HG03097 (cell line): Measurements from ENCODE around the gene IFNW1.
"Not testable (repeated sequence)": the region's sequence is repeated elsewhere in the genome, so short reads cannot be mapped to it uniquely, and the experiment has no call there.

Experiments
- ATAC-seq: cut with Tn5 transposase; IDR thresholded peaks from one replicate; pipeline ENCODE4 v1.9.1; 2021; ENCODE audit not compliant: unreplicated experiment, low FRiP score

IFNW1 gene

DNA sequence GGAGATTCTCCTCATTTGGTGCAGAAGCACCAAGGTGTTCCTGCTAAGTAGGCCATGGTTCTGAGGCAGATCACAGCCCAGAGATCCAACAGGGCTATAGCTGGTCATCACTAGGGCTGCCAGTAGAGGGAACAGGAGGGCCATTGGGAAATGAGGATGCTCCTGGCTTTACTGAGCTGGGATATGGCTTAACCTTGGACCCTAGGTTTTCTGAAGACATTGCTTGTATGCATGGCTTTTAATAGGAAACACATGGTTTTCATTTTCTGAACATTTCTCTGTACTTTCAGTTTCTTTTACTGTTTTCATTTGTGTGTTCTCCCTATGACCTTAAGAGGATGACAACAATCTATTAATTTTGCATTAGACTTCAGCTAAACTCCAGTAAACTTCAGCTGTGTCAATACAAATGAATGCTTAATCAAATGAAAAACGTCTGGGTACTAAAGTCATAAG is at the start of gene IFNW1:
Gene IFNW1, minus strand, starts transcription at position 406 of the 456 bp plus-strand sequence. Its CDS starts 262 bp downstream, at position 144.
- ATAC-seq = no peak

DNA sequence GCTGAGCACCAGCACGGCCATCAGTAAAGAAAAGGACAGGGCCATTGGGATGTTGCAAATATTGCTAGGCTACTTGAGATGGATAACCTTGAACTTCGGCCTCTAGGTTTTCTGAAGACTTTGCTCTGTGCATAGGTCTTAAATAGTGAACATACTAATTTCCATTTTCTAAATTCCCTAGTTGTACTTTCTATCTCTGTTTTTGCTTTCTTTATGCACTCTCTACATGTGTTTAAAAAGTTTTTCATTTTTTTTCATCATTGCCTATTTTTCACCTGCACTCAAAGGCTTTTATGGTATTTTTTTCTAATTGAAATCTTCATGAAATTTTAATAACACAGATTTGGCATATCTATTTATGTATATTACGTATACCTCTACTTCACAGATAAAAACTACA is 45.9 kb upstream of the IFNW1 start, which contains the start of gene IFNA4:
Gene IFNA4, minus strand, starts transcription at position 101 of the 400 bp plus-strand sequence. Its CDS starts 56 bp downstream, at position 45.
- not testable (repeated sequence) for ATAC-seq

- peak; percentile 88 for ATAC-seq
Observed at GRCh38 chr9:21182810-21183736, 41.4 kb upstream of the IFNW1 start.

DNA sequence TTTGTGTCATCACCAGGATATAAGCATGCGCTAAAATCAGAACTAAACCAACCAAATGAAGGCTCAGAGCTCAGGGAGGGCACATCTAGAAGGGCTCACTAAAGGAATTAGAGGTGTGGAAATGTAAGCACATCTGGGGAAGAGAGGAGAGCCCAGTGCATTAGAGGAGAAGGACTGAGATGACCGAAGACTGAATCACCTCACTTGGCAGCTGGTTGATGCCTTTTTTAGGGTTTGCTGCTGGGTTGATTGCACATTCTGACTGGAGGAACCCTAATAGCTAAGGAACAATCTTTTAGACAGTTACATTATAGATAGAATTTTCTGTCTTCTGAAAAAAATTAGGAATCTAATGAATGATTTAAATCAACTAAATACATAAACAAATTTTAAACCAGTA is 33.0 kb upstream of the IFNW1 start:
- no peak for ATAC-seq

GRCh38 chr9:21172156-21172555 is 30.5 kb upstream of the IFNW1 start:
- ATAC-seq = no peak

GRCh38 chr9:21171351-21171750 is 29.7 kb upstream of the IFNW1 start:
- no peak for ATAC-seq

- ATAC-seq = not testable (repeated sequence)
Observed at GRCh38 chr9:21166560-21166959, 24.9 kb upstream of the IFNW1 start, which contains the start of gene IFNA21. Gene IFNA21, minus strand, starts transcription at chr9:21166660. Its CDS starts 48 bp downstream, at chr9:21166612.

- no peak for ATAC-seq
Observed at GRCh38 chr9:21165516-21165915, 23.9 kb upstream of the IFNW1 start.

GRCh38 chr9:21160178-21160577 is 18.5 kb upstream of the IFNW1 start:
- ATAC-seq = peak; percentile 89

DNA sequence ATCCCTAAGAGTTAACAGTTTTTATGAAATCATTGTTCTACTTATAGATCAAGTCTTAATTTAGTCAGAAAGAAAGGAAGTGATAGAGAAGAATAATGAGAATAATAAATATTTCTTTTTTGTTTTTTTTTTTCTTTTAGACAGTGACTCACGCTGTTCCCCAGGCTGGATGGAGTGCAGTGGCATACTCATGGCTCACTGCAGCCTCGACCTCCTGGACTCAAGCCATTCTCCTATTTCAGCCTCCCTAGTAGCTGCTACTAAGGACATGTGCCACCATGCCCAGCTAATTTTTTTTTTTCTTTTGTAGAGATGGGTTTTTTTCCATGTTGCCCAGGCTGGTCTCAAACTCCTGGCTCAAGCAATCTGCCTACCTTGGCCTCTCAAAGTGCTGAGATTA is 13.9 kb upstream of the IFNW1 start:
- no peak for ATAC-seq

DNA sequence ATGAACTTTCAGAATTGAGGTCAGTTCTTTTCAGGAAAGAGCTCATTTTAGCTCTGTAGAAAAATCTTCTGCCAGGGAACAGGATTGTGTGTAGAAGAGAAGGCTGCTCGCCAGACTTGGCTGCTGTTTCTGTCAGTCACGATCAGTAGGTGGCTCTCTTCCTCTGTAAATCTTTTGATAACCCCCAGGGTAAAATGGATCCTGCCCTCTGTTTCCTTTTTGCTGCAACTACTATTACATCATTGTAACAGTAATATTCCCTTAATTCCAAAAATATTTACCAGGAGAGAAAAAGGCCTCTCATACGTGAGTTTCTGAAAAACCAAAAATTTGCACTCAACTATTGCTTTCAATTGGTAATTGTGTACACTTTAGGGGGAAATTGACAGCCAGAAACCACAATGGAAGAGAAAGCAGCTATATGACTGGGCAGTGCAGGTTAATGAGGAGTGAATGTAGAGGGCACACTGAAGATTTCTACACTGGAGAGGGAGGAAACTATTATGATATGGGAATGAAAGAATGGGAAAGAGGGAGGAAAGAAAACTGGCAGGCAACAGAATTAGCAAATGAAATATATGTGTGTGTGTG is 12.5 kb upstream of the IFNW1 start:
- peak; percentile 79 for ATAC-seq

GRCh38 chr9:21153336-21154017 is 11.8 kb upstream of the IFNW1 start:
- peak; percentile 24 for ATAC-seq

- ATAC-seq = peak; percentile 74
Observed at GRCh38 chr9:21144603-21145002, 3.0 kb upstream of the IFNW1 start.

DNA sequence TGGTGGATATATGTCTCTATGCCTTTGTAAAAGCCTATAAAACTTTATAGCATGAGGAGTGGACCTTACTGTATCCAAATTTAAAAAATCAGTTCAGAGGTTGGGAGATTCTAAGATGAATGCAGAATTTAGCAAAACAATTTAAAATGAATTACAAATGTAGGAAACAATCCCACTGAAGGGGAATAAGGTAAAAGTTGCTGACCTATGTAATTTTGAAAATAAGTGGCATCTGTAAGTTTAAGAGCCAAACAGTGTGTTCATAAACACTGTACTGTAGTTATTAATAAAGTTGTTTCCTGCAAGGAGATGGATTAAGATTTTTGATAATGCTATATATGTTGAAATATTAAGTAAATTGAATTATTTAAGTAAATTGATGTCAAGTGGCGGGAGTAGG is 4.6 kb downstream of the IFNW1 start:
- ATAC-seq = no peak

GRCh38 chr9:21135736-21136135 is 5.9 kb downstream of the IFNW1 start:
- no peak for ATAC-seq

DNA sequence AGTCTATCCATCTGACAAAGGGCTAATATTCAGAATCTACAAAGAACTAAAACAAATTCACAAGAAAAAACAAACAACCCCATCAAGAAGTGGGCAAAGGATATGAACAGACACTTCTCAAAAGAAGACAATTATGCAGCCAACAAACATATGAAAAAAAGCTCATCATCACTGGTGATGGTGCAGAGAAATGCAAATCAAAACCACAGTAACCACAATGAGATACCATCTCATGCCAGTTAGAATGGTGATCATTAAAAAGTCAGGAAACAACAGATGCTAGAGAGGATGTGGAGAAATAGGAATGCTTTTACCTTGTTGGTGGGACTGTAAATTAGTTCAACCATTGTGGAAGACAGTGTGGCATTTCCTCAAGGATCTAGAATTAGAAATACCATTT is 13.4 kb downstream of the IFNW1 start:
- not testable (repeated sequence) for ATAC-seq

DNA sequence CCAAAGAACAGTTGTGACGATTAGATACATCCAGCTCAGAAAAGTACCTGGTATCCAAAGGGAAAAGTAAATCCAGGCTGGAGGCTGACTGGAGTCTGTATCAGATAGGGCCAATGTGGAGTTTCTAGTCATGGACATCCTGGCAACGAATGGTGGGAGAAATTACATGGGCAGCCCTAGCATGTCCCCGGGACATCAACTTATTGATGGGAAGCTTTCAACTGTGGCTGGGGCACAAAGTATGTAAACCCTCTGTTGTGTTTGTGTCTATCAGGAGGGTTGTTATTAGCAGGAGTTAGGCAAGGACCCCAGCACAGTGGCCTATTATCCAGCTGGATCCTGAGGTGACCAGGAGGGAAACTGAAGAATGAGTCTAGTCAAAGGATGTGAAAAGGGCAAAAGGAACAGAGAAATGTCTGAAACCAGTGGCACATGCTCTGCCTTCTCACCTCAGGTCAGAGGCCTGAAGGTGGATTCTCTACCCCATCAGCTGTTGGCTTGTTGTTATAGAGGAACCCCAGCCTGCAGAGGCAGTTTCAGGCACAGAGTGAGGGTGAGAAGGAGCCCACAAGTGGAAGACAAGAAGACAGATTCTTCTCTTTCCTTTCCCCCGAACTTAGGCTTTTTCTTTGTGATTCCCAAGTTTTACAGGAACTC is 19.9 kb downstream of the IFNW1 start:
- ATAC-seq = peak; percentile 91

GRCh38 chr9:21121079-21121478 is 20.6 kb downstream of the IFNW1 start:
- ATAC-seq = no peak

GRCh38 chr9:21119093-21119770 is 22.4 kb downstream of the IFNW1 start:
- ATAC-seq = no peak

GRCh38 chr9:21114311-21114710 is 27.3 kb downstream of the IFNW1 start:
- no peak for ATAC-seq
